Activated T-helper 1 cell treated with anti-CD3 and anti-CD28 coated beads, Interleukin-12 subunit alpha, Interleukin-12 subunit beta, Interleukin-2, Interleukin-4 antibody, amounts not matched to agents 30 ng/mL and 10 ng/mL and 1 ng/mL, durations not matched to agents 14 hours and 24 hours and 36 hours (primary cell): ENCODE results near the gene ACTBL2. TPM values are rescaled to one million over a fixed set of nuclear protein-coding genes. Genes with fewer than 3 reads are reported as not detected.
"Not testable (repeated sequence)": the region's sequence is repeated elsewhere in the genome, so short reads cannot be mapped to it uniquely, and the experiment has no call there.

ENCODE experiments used
- DNase-seq: peaks from one replicate; pipeline ENCODE4 v3.0.0; 2021; ENCODE audit warnings: low spot score
- H3K27ac Mint-ChIP-seq: one replicate; pipeline ENCODE4 v1.8.0; 2021; ENCODE audit warnings: mild to moderate bottlenecking, mixed read lengths
- H3K27me3 Mint-ChIP-seq: one replicate; pipeline ENCODE4 v1.8.0; 2022; ENCODE audit warnings: mild to moderate bottlenecking, moderate library complexity, mixed read lengths; ENCODE audit not compliant: insufficient read depth
- H3K36me3 Mint-ChIP-seq: one replicate; pipeline ENCODE4 v1.8.0; 2021; ENCODE audit warnings: low read depth, mixed read lengths
- H3K4me1 Mint-ChIP-seq: one replicate; pipeline ENCODE4 v1.8.0; 2021; ENCODE audit warnings: low read depth, mixed read lengths
- H3K4me3 Mint-ChIP-seq: one replicate; pipeline ENCODE4 v1.8.0; 2021; ENCODE audit warnings: mild to moderate bottlenecking, moderate library complexity, mixed read lengths
- H3K9me3 Mint-ChIP-seq: one replicate; pipeline ENCODE4 v1.8.0; 2021; ENCODE audit warnings: mixed read lengths
- intact Hi-C: fragments of 100-400 bp; cut with micrococcal nuclease; formaldehyde crosslinking; loops from one replicate; pipeline ENCODE4 v1.15.1; 2024
- total RNA-seq: library from RNA; stranded (reverse); gene quantifications from 2 replicates; pipeline ENCODE4 v1.2.3, GENCODE V29; 2022

Gene ACTBL2
- total RNA-seq = not detected in 2 replicates

DNA sequence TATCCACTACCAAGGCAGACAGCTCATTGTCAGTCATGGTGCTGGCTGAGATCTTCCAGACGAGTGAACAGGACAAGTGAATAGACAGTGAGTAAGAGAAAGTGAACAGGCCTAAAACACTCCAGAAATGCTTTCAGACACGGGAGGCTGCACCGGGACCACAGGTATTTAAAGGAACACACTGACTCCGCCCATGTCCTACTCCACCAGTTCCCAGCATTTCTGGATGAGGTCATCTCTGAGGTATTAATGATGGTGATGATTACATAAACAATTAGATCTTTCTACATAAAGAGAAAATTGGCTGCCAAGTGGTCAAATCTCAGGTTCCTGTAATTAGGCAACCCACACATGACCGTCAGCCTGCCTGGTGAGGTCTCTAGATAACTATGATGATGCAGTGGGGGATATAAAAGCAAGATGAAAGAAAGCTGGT, at the start of gene ACTBL2:
Gene ACTBL2 (minus strand): TSS at position 141 of the 436 bp plus-strand sequence. CDS start 104 bp downstream, at position 37.
- H3K4me3 Mint-ChIP-seq = no peak within 1 kb of the TSS
- no peaks in the 10 kb centered on the region for H3K9me3 Mint-ChIP-seq
- DNase-seq = no peak
- intact Hi-C loops = no loop called here
- no peak within 1 kb of the TSS for H3K27ac Mint-ChIP-seq
- no peaks in the 10 kb centered on the region for H3K4me1 Mint-ChIP-seq
- peaks cover 7% of the 10 kb centered on the region for H3K27me3 Mint-ChIP-seq
- no peaks in the 10 kb centered on the region for H3K36me3 Mint-ChIP-seq

DNA sequence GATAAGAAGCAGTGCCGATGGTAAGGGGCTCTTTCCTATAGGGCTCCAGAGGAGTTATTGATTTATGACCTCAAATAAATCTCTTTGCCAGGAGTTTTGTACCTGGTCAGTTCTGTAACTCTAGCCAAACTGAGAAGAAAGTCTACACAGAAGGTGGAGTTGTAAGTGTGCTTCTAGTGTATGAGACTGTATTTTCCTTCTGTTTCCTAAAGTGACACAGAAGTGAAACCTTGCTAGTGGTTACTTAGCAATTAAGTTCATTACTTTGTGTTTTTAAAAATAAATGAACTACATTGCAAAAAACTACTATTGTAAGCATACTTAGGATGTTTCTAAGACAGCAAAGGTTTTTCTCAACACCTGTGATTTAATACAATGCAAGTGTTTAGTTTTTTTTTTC, 48.7 kb upstream of the ACTBL2 start:
- Mint-ChIP-seq H3K9me3 (no peaks in the 10 kb centered on the region), H3K27ac (no peak overlapping the region), H3K36me3 (no peaks in the 10 kb centered on the region), H3K4me1 (no peaks in the 10 kb centered on the region), H3K4me3 (no peak overlapping the region), H3K27me3 (no peaks in the 10 kb centered on the region)
- no peak for DNase-seq
- intact Hi-C loops = no loop called here

DNA sequence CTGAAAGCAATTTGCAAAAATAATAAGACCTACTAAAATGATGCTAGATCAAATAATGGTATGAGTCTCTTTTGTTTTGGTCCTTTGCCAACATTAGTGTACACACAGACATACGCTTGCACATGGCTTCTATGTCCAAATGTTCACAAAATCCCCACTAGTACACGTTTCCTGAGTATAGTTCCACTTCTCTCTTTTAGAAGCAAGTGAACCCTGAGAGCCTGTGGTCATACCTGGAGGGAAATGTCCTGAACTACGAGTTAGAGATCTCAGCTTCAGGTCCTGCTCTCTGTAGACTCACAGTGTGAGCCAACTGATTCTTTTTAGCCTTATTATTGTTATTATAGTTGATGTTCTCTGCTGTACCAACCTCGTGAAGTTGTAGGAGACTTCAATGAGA, 47.3 kb upstream of the ACTBL2 start:
- Mint-ChIP-seq H3K4me3 (no peak overlapping the region), H3K27ac (no peak overlapping the region), H3K36me3 (no peaks in the 10 kb centered on the region), H3K9me3 (no peaks in the 10 kb centered on the region), H3K27me3 (no peaks in the 10 kb centered on the region), H3K4me1 (no peaks in the 10 kb centered on the region)
- intact Hi-C loops = no loop called here
- no peak for DNase-seq

DNA sequence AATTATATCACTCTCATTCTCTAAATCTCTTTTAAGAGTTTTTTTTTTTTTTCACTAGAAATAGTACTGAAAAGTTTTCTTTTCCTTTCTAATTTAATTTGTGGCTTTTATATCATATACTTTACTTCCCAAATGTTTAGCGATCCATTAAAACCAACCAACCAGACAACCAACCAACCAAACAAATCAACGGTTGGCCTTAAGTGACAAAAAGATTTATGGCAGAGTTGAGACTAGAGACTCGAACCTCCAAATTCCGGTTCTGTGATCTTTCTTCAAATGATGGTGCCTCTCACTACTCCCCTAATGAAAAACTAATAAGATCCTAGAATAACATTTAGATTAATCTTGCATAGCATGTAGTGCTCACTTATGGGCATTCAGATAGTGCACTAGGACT, 45.3 kb upstream of the ACTBL2 start:
- H3K36me3 Mint-ChIP-seq = no peaks in the 10 kb centered on the region
- H3K4me3 Mint-ChIP-seq = no peak overlapping the region
- DNase-seq = no peak
- intact Hi-C loops = no loop called here
- no peak overlapping the region for H3K27ac Mint-ChIP-seq
- H3K9me3 Mint-ChIP-seq = no peaks in the 10 kb centered on the region
- no peaks in the 10 kb centered on the region for H3K4me1 Mint-ChIP-seq
- H3K27me3 Mint-ChIP-seq = no peaks in the 10 kb centered on the region

DNA sequence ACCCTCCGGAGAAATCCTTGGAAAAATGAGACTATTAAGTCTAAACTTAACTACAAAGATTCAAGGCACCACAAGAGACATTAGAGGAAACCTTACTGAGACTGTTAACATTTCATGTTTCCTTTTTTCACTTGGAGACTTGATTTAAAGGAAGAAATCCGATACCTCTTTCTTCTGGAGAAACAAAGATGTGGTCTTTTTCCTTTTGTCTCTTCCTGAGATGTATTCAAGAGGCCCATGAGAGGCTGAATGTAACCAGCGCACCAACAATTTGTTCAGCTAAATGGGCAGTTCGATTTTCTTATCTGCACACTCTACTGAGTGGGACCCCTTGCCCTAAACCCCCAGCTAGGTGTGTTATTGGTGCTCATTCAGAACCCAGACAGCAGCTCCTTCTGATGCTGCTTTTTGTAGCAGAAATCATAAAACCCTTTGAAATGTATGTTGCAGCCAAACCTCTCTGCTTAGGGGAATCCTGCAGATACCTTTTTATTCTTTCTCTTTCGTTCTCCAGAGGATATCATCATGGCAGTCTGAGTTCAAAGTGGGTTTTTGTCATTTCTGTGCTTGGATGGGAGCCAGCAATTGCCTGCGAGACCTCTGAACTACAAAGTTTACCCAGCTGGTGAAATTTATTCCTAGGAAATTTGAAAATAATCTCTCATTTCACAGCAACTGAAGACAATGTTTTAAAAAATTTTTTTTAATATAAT, 41.9 kb upstream of the ACTBL2 start:
- Mint-ChIP-seq H3K27ac (no peak overlapping the region), H3K36me3 (no peaks in the 10 kb centered on the region), H3K9me3 (no peaks in the 10 kb centered on the region), H3K4me3 (no peak overlapping the region), H3K4me1 (no peaks in the 10 kb centered on the region), H3K27me3 (no peaks in the 10 kb centered on the region)
- intact Hi-C loops = no loop called here
- no peak for DNase-seq

DNA sequence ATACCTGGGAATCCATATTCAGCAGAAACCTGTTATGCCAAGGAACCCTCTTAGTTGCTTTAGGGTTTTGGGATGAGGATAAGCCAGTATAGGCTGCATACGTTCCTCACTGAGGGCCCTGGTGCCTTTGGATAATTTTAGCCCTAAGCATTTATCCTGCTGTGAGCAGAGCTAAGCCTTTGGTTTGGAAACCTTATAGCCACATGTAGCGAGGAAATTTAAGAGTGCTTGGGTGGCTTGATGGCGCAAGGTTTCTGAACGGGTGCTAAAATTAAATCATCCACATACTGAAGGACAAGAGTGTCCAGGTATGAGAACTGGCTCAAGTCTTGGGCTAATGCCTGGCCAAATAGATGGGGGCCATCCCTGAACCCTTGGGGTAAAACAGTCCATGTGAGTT, 39.9 kb upstream of the ACTBL2 start:
- H3K36me3 Mint-ChIP-seq, intact Hi-C loops, H3K4me3 Mint-ChIP-seq, H3K9me3 Mint-ChIP-seq, H3K4me1 Mint-ChIP-seq, DNase-seq, H3K27ac Mint-ChIP-seq, H3K27me3 Mint-ChIP-seq: not testable (repeated sequence)

DNA sequence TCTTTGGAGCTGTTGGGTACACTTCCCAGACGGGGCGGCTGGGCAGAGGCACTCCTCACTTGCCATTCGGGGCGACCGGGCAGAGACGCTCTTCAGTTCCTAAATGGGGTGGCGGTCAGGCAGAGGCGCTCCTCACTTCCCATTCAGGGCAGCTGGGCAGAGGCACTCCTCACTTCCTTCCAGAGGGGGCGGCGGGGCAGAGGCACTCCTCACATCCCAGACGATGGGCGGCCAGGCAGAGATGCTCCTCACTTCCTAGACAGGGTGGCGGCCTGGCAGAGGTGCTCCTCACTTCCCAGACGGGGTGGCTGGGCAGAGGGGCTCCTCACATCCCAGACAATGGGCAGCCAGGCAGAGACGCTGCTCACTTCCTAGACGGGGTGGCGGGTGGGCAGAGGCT, 35.8 kb upstream of the ACTBL2 start:
- H3K27me3 Mint-ChIP-seq, H3K27ac Mint-ChIP-seq, H3K4me3 Mint-ChIP-seq, intact Hi-C loops, H3K4me1 Mint-ChIP-seq, H3K9me3 Mint-ChIP-seq, H3K36me3 Mint-ChIP-seq, DNase-seq: not testable (repeated sequence)

DNA sequence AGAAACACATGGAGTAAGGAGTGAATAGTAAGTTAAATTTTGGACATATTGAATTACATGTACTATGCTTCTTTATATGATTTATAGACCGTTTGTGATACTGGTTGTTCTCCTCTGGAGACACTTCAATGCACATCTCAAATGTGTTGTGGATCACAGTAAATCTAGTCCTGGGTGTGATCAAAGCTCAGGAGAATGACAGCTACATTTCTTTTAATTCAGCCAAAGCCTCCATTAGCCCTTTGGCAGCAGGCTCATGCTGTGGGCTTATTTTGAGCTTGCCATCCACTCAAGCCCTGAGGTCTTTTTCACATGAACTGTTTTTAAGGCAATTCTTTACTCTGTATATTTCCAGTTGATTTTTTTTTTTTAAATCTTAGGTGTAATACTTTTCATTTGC, 34.6 kb upstream of the ACTBL2 start:
- H3K4me1 Mint-ChIP-seq = no peaks in the 10 kb centered on the region
- H3K36me3 Mint-ChIP-seq = no peaks in the 10 kb centered on the region
- no peak overlapping the region for H3K27ac Mint-ChIP-seq
- peaks cover 3% of the 10 kb centered on the region for H3K9me3 Mint-ChIP-seq
- no peak for DNase-seq
- peaks cover 4% of the 10 kb centered on the region for H3K27me3 Mint-ChIP-seq
- intact Hi-C loops = no loop called here
- H3K4me3 Mint-ChIP-seq = no peak overlapping the region

DNA sequence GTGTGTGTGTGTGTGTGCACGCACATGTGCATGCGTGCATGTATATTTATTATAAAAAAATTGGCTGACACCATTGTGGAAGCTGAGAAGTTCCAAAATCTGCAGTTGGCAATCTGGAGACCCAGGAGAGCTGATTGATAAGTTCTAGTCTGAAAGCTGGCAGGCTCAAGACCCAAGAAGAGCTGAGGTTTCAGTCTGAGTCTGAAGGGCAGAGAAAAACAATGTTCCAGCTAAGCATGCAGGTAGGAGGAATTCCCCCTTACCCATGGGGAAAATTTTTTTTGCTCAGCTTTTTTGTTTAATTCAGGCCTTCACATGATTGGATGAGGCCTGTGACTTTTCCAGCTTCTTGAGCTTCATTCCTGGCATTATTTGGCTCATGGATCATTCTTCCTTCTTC, 31.2 kb upstream of the ACTBL2 start:
- H3K36me3 Mint-ChIP-seq = no peaks in the 10 kb centered on the region
- H3K27me3 Mint-ChIP-seq = peaks cover 5% of the 10 kb centered on the region
- H3K4me1 Mint-ChIP-seq = no peaks in the 10 kb centered on the region
- no peak overlapping the region for H3K4me3 Mint-ChIP-seq
- no peak for DNase-seq
- H3K27ac Mint-ChIP-seq = no peak overlapping the region
- H3K9me3 Mint-ChIP-seq = peaks cover 3% of the 10 kb centered on the region
- intact Hi-C loops = no loop called here

DNA sequence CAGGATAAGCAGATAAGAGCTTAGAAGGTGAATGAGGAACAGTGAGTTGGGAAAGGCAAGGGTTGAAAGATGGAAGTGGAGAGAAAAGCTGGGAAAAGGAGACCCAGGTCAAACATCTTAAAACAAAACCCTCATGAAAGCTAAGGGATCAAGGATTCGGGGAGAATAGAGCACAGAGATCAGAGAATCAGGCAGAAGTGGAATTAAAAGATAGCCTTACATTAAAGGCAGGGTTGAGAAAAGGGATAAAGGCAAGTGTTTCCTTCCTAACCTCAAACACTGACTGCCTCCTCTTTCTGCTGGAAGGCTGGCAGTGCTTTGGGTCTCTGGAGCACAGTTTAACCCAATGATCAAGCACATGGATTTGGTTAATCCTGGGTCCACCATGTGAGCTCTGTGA, 28.7 kb upstream of the ACTBL2 start:
- intact Hi-C loops = no loop called here
- Mint-ChIP-seq H3K4me1 (no peaks in the 10 kb centered on the region), H3K9me3 (no peaks in the 10 kb centered on the region), H3K36me3 (no peaks in the 10 kb centered on the region), H3K27ac (no peak overlapping the region), H3K27me3 (peaks cover 2% of the 10 kb centered on the region), H3K4me3 (no peak overlapping the region)
- no peak for DNase-seq

DNA sequence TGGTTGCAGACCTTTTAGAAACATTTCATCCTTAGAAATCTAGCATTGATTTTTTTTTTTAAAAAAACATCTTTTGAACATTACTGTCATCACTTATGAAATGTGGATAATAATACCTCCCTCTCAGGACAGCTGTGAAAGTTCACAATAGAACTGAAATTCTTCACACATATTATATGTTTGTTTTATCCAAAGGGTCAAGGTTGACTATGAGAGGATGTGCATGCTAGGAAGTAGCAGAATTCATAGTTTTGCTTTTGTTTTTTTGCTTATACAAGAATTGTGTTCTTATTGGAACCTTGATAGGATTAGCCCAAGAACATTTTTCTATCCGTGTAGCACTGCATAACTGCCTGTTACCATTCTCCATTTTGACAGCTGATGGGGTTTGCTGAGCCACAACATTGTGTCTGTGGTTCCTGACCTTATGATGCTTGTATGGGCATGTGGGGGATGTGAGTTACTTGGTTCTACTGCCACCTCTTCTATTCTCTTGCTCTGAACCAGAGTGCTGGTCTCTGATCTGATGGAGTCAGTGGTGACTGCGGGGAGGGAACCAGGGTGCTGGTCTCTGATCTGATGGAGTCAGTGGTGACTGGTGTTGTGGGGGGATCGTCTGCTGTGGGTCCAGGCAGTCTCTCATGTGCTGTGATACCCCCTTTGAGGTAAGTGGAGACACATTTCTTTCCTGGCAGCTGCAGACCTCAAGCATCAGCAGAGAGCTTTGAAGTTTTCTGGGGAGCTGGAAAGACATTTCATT, 27.1 kb upstream of the ACTBL2 start:
- no peak overlapping the region for H3K27ac Mint-ChIP-seq

DNA sequence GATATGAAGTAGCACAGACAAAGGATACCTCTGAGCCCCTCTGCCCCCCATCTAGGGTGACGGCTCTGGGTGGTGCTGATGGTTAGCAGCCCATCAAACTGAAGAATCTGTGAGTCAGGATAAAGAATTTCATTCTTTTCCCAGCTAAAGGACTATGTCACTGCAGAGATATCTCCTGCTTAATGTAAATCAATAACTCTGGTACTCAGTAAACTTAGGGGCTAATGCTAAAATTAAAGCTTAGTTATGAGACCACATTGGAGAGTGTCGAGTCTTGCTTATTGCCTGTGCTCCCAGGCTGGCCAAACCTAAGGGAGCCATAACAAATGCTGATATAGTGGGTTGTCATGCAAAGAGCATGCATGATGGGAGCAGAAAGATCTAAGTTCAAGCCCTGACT, 25.6 kb upstream of the ACTBL2 start:
- Mint-ChIP-seq H3K36me3 (no peaks in the 10 kb centered on the region), H3K27me3 (peaks cover 2% of the 10 kb centered on the region), H3K27ac (no peak overlapping the region), H3K9me3 (no peaks in the 10 kb centered on the region), H3K4me1 (no peaks in the 10 kb centered on the region), H3K4me3 (no peak overlapping the region)
- DNase-seq = no peak
- intact Hi-C loops = no loop called here

More for the DNA sequence above, 27.1 kb upstream of the ACTBL2 start:
- Mint-ChIP-seq H3K36me3 (no peaks in the 10 kb centered on the region), H3K4me3 (no peak overlapping the region), H3K9me3 (no peaks in the 10 kb centered on the region), H3K27me3 (peaks cover 2% of the 10 kb centered on the region), H3K4me1 (no peaks in the 10 kb centered on the region)
- DNase-seq = no peak
- intact Hi-C loops = no loop called here

DNA sequence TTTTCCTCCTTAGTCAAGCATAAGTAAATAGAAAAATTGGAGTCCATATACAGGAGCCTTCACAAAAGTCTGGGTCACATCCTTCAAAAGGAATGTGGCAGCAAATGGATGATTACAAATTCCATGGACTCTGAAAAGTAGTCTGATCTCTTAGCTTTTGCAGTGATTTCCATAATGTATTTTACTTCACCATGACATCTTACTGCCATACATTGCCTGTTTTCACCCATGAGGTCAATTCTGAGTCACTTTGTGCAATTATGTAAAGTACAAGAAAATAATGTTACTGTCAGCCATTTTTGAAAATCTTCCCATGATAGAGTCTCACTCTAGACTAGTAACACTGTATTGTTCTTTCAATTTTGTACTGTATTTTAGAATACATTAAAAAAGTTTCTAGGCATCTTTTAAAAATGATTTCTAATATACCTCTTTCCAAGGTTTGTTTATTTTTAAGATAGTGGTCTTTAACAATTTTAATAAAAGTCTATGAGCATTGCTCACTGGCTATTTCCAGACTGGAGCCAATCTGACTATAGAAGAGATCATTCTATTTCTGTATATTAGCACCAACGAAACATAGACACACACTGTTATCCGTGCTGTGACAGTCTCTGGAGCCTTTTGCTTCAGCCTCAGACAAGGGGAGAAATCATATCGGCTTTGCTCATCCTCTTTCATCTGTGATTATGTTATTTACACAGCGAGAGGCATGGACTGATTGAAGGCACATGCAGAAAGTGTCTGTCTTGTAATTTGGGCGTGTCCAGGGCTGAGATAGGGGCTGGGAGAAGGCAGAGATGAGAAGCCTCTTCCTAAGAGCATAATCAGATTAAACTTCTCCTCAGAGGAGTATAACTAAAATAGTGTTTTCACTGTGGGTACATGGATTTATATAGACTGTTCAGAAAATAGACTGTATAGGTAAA, 22.9 kb upstream of the ACTBL2 start:
- H3K36me3 Mint-ChIP-seq = no peaks in the 10 kb centered on the region
- H3K27ac Mint-ChIP-seq = no peak overlapping the region
- no peaks in the 10 kb centered on the region for H3K4me1 Mint-ChIP-seq
- no peak for DNase-seq
- H3K4me3 Mint-ChIP-seq = no peak overlapping the region
- intact Hi-C loops = no loop called here
- peaks cover 3% of the 10 kb centered on the region for H3K27me3 Mint-ChIP-seq
- H3K9me3 Mint-ChIP-seq = no peaks in the 10 kb centered on the region
